ENCODE data around the gene DEDD2. TPM values are rescaled to one million over a fixed set of nuclear protein-coding genes. Genes with fewer than 3 reads are reported as not detected.
A peak's percentile ranks its signal among the peaks of the same experiment; 100 is the strongest.

The DEDD2 gene
- total RNA-seq, 2 experiments from 2014 or later: 21.7 to 22.5 TPM

DNA sequence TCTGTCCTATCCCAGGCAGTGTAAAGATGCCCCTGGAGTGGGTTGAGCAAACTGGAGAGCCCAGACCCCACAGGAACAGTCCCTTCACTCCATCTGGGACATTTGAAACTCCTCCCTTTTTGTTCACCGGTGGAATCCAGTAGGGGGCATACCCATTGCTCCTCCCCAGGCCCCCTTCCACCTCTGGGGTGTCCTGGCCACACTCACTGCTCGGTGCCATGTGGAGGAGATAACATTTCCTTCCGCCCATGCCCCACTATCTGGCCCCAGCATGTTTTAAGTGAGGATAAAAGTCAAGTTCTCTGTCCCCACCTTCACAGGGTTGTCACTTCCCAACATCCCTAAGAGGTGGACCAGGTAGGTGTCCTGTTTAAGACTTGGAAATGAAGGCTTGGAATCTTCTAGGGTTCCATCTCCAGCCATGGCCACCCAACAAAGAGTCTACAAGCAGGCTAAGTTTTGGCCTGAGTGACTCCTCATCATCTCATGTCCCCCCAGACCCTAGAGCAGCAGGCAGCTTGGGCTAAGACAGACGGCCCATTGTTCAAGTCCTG, 11.9 kb upstream of the DEDD2 start:
- Mint-ChIP-seq H3K4me3 (no peak overlapping the region), H3K9me3 (no peaks in the 10 kb centered on the region), H3K4me1 (ENCODE audit: low read depth) (peaks cover 27% of the 10 kb centered on the region), H3K36me3 (ENCODE audit: low read depth) (peaks cover 54% of the 10 kb centered on the region), H3K27me3 (no peaks in the 10 kb centered on the region), H3K27ac (peak overlapping the region; percentile 83)
- DNase-seq (no peak), ATAC-seq (no peak)
- ChIA-PET POLR2A (interaction anchor here (0.8 to 17.2 kb wide), 2 partner anchors 9 to 10 kb away, joined by 4 to 195 read pairs; partner anchors contain the start of genes GSK3A and ZNF526), CTCF (interaction anchor here (1.4 to 1.9 kb wide), 2 partner anchors 16 to 50 kb away, joined by 5 to 6 read pairs; no protein-coding TSS in a partner anchor)
- TF ChIP-seq, protein P1, sequence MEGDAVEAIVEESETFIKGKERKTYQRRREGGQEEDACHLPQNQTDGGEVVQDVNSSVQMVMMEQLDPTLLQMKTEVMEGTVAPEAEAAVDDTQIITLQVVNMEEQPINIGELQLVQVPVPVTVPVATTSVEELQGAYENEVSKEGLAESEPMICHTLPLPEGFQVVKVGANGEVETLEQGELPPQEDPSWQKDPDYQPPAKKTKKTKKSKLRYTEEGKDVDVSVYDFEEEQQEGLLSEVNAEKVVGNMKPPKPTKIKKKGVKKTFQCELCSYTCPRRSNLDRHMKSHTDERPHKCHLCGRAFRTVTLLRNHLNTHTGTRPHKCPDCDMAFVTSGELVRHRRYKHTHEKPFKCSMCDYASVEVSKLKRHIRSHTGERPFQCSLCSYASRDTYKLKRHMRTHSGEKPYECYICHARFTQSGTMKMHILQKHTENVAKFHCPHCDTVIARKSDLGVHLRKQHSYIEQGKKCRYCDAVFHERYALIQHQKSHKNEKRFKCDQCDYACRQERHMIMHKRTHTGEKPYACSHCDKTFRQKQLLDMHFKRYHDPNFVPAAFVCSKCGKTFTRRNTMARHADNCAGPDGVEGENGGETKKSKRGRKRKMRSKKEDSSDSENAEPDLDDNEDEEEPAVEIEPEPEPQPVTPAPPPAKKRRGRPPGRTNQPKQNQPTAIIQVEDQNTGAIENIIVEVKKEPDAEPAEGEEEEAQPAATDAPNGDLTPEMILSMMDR (IDR thresholded peaks at IDR 0.05): no peak
- intact Hi-C loops (cut with micrococcal nuclease): no loop called here

DNA sequence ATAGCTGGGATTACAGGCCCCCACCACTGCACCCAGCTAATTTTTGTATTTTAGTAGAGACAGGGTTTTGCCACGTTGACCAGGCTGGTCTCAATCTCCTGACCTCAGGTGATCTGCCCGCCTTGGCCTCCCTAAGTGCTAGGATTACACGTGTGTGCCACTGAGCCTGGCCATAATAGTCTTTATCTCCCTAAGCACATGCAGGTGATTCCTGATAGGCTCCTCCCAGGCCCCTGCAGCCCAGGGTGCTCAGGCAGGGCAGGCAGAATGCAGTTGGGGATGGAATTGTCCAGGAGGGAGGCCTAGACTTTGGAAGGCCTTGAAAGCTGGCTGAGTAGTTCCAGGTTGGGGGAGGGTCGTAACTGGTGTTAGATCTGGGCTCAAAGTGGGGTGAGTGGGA, 11.2 kb upstream of the DEDD2 start:
- CTCF ChIA-PET: interaction anchor here (0.6 to 1.9 kb wide), 4 partner anchors 9 to 16 kb away, joined by 3 to 6 read pairs (median 4); no protein-coding TSS in a partner anchor

DNA sequence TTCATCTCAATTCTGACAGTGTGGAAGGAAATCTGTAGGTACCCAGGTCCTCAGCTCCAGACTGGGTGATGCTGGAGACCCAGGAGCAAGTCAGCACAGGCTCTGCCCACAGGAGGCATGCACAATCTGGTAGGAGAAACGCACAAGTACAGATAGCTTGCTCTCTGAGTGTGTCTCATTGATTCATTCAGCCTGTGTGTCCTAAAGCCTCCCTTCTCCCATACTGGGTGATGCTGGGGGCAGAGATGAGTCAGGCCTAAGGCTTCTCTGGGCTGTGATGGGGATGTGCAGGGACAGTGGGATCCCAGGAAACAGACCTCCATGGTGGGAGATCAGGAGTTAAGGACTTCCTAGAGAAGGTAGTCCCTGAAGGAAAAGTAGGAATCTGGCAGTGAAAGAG, 9.4 kb upstream of the DEDD2 start:
- Mint-ChIP-seq H3K27me3 (no peaks in the 10 kb centered on the region), H3K4me1 (ENCODE audit: low read depth) (peaks cover 32% of the 10 kb centered on the region), H3K4me3 (no peak overlapping the region), H3K27ac (peak overlapping the region; percentile 46), H3K9me3 (no peaks in the 10 kb centered on the region), H3K36me3 (ENCODE audit: low read depth) (peaks cover 53% of the 10 kb centered on the region)
- TF ChIP-seq, protein P1 (IDR thresholded peaks at IDR 0.05): no peak
- ChIA-PET CTCF (no interaction called here), POLR2A (interaction anchor here (17.2 kb wide), 1 partner anchor 13 kb away, joined by 195 read pairs; the partner anchor contains the start of gene GSK3A)
- ATAC-seq (no peak), DNase-seq (no peak)
- intact Hi-C loops (cut with micrococcal nuclease): no loop called here

More for the DNA sequence above, 11.2 kb upstream of the DEDD2 start:
- H3K4me3 Mint-ChIP-seq: no peak overlapping the region
- intact Hi-C loops (cut with micrococcal nuclease): no loop called here
- H3K36me3 Mint-ChIP-seq (ENCODE audit: low read depth): peaks cover 50% of the 10 kb centered on the region
- H3K9me3 Mint-ChIP-seq: no peaks in the 10 kb centered on the region
- H3K27me3 Mint-ChIP-seq: no peaks in the 10 kb centered on the region
- TF ChIP-seq, protein P1 (IDR thresholded peaks at IDR 0.05): no peak
- peaks cover 26% of the 10 kb centered on the region for H3K4me1 Mint-ChIP-seq (ENCODE audit: low read depth)
- H3K27ac Mint-ChIP-seq: peak overlapping the region; percentile 12
- POLR2A ChIA-PET: interaction anchor here (0.8 to 17.2 kb wide), 2 partner anchors 8 to 11 kb away, joined by 4 to 195 read pairs; partner anchors contain the start of genes GSK3A and ZNF526
- DNase-seq (no peak), ATAC-seq (no peak)

DNA sequence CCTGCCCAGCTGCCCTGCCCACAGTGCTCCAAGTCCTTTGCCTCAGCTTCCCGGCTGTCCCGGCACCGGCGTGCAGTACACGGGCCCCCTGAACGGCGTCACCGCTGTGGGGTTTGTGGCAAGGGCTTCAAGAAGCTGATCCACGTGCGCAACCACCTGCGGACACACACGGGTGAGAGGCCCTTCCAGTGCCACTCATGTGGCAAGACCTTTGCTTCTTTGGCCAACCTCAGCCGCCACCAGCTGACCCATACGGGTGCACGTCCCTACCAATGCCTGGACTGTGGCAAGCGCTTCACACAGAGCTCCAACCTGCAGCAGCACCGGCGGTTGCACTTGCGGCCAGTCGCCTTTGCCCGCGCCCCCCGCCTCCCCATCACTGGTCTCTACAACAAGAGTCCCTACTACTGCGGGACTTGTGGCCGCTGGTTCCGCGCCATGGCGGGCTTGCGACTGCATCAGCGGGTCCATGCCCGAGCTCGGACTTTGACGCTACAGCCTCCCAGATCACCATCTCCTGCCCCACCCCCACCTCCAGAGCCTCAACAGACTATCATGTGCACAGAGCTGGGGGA, 8.3 kb upstream of the DEDD2 start:
- no peak overlapping the region for H3K27ac Mint-ChIP-seq
- H3K4me3 Mint-ChIP-seq: no peak overlapping the region
- no peaks in the 10 kb centered on the region for H3K9me3 Mint-ChIP-seq
- H3K27me3 Mint-ChIP-seq: no peaks in the 10 kb centered on the region
- peaks cover 35% of the 10 kb centered on the region for H3K4me1 Mint-ChIP-seq (ENCODE audit: low read depth)
- TF ChIP-seq, protein P1 (IDR thresholded peaks at IDR 0.05): no peak
- intact Hi-C loops (cut with micrococcal nuclease): no loop called here
- DNase-seq: no peak
- peaks cover 46% of the 10 kb centered on the region for H3K36me3 Mint-ChIP-seq (ENCODE audit: low read depth)
- ChIA-PET CTCF (no interaction called here), POLR2A (interaction anchor here (17.2 kb wide), 1 partner anchor 14 kb away, joined by 195 read pairs; the partner anchor contains the start of gene GSK3A)
- no peak for ATAC-seq

All from activated CD8-positive, alpha-beta T cell treated with anti-CD3 and anti-CD28 coated beads for 36 hours (primary cell).